HepG2 (cell line): Measurements from ENCODE around the gene LBR. TPM values are rescaled to one million over a fixed set of nuclear protein-coding genes. Genes with fewer than 3 reads are reported as not detected.

Experiments
- EP300 ChIP-seq, 3 experiments: sonication (generic) in 1 of 3; formaldehyde crosslinking in 1 of 3; IDR thresholded peaks; 2 replicates each; pipeline versions ENCODE4 v1.5.1 to v1.6.1; 2011 to 2020; ENCODE audit warnings: low read depth in 2 of 3, low read length in 2 of 3, borderline replicate concordance in 1 of 3, improper control_type of control experiment in 1 of 3, mild to moderate bottlenecking in 1 of 3, missing genetic modification reagents in 1 of 3, moderate library complexity in 1 of 3
- HNF1A ChIP-seq, 2 experiments: sonication (generic) in 1 of 2; formaldehyde crosslinking in 1 of 2; IDR thresholded peaks; 2 replicates each; pipeline versions ENCODE4 v1.4.0 to v1.6.1; 2016 to 2020; ENCODE audit warnings: borderline replicate concordance in 1 of 2, low read depth in 1 of 2, mild to moderate bottlenecking in 1 of 2, missing genetic modification reagents in 1 of 2
- HOXD1 ChIP-seq: sonication (generic); formaldehyde crosslinking; IDR thresholded peaks from 2 replicates; pipeline ENCODE4 v1.5.0; 2020; ENCODE audit warnings: missing genetic modification reagents
- KAT8 ChIP-seq: IDR thresholded peaks from 2 replicates; pipeline ENCODE4 v1.6.1; 2016; ENCODE audit warnings: missing genetic modification reagents, missing compliant biosample characterization
- PRDM15 ChIP-seq: sonication (generic); formaldehyde crosslinking; IDR thresholded peaks from 2 replicates; pipeline ENCODE4 v1.4.0; 2020; ENCODE audit warnings: missing genetic modification reagents
- RBAK ChIP-seq: sonication (generic); formaldehyde crosslinking; IDR thresholded peaks from 2 replicates; pipeline ENCODE4 v1.5.1; 2020; ENCODE audit warnings: mild to moderate bottlenecking, missing genetic modification reagents
- SNAPC5 ChIP-seq: sonication (generic); formaldehyde crosslinking; IDR thresholded peaks from 2 replicates; pipeline ENCODE4 v1.8.1; 2023; ENCODE audit warnings: mild to moderate bottlenecking, missing genetic modification reagents, borderline replicate concordance
- UBTF ChIP-seq: sonication (generic); formaldehyde crosslinking; IDR thresholded peaks from 2 replicates; pipeline ENCODE4 v1.4.0; 2020; ENCODE audit warnings: mild to moderate bottlenecking, missing genetic modification reagents
- USF2 ChIP-seq, 2 experiments: sonication (generic) in 1 of 2; formaldehyde crosslinking in 1 of 2; IDR thresholded peaks; 2 replicates each; pipeline versions ENCODE4 v1.5.1 to v1.6.1; 2011 to 2020; ENCODE audit warnings: borderline replicate concordance in 1 of 2, low read depth in 1 of 2, low read length in 1 of 2, mild to moderate bottlenecking in 1 of 2, missing genetic modification reagents in 1 of 2, moderate library complexity in 1 of 2
- YEATS4 ChIP-seq: sonication (generic); formaldehyde crosslinking; IDR thresholded peaks from 2 replicates; pipeline ENCODE4 v1.4.0; 2020; ENCODE audit warnings: missing genetic modification reagents, borderline replicate concordance
- ZNF136 ChIP-seq: sonication (generic); formaldehyde crosslinking; IDR thresholded peaks from 2 replicates; pipeline ENCODE4 v1.8.1; 2022; ENCODE audit warnings: low read depth, mild to moderate bottlenecking, moderate library complexity, missing genetic modification reagents
- ZNF224 ChIP-seq: sonication (generic); formaldehyde crosslinking; IDR thresholded peaks from 2 replicates; pipeline ENCODE4 v1.5.0; 2020; ENCODE audit warnings: mild to moderate bottlenecking, missing genetic modification reagents
- ZNF550 ChIP-seq: sonication (generic); formaldehyde crosslinking; IDR thresholded peaks from 2 replicates; pipeline ENCODE4 v1.4.0; 2020; ENCODE audit warnings: mild to moderate bottlenecking, missing genetic modification reagents, borderline replicate concordance
- polyA plus RNA-seq, 8 experiments: library from polyadenylated mRNA; depleted of rRNA in 3 of 8; stranded (reverse) in 7 of 8; unstranded in 1 of 8; fragments of >200 nt; fragmentation: Illumina TruSeq in 4 of 8; extraction: Trizol in 4 of 8; gene quantifications; 2 replicates each; pipeline versions ENCODE4 v1.2.1 to v1.2.3, GENCODE V29; 2011 to 2016; ENCODE audit warnings: low read depth in 4 of 8, missing spikeins in 1 of 8, mixed read lengths in 1 of 8; ENCODE audit not compliant: insufficient read depth in 1 of 8
- total RNA-seq, 5 experiments: library from RNA; depleted of rRNA; stranded (reverse); fragments of >200 nt; fragmentation: Illumina TruSeq; extraction: Trizol; gene quantifications; 2 replicates each; pipeline ENCODE4 v1.2.3, GENCODE V29; 2016; ENCODE audit warnings: low read depth in 1 of 5

Gene LBR
- total and polyA plus RNA-seq, 2 of the 13 experiments (the other 11 are each of a cell fraction or from before 2014, with no cell fraction given): 38.9 to 76.7 TPM

GRCh38 chr1:225427235-225428067 is at the start of gene LBR (continued):
- TF ChIP-seq USF2 (IDR thresholded peaks at IDR 0.05; ENCODE audit: low read depth, low read length): no peak
- no peak for TF ChIP-seq USF2 (CRISPR knock-in tag; IDR thresholded peaks at IDR 0.05; ENCODE audit: borderline replicate concordance)
- no peak for TF ChIP-seq KAT8 (CRISPR knock-in tag)
- TF ChIP-seq HNF1A (IDR thresholded peaks at IDR 0.05; ENCODE audit: low read depth): no peak
- no peak; the same call in 1 of the 2 replicates for TF ChIP-seq HNF1A (CRISPR knock-in tag; IDR thresholded peaks at IDR 0.05; ENCODE audit: borderline replicate concordance)
- TF ChIP-seq EP300 (IDR thresholded peaks at IDR 0.05; ENCODE audit: low read depth in 2 of 2, low read length in 2 of 2): no peak
- TF ChIP-seq EP300 (CRISPR knock-in tag; IDR thresholded peaks at IDR 0.05; ENCODE audit: borderline replicate concordance): no peak
- TF ChIP-seq ZNF224 (CRISPR knock-in tag): no peak
- no peak for TF ChIP-seq ZNF550 (CRISPR knock-in tag)
- TF ChIP-seq ZNF136: no peak
- TF ChIP-seq PRDM15: no peak
- TF ChIP-seq HOXD1: no peak
- no peak for TF ChIP-seq RBAK (CRISPR knock-in tag)
- TF ChIP-seq YEATS4 (CRISPR knock-in tag): 0 out of 2 replicates have a peak, but pooled peaks have one; percentile 1
- TF ChIP-seq UBTF (CRISPR knock-in tag): peak; percentile 73; the same call in 1 of the 2 replicates
- TF ChIP-seq SNAPC5 (CRISPR knock-in tag): no peak
